Hepatic stellate cell (primary cell): Measurements from ENCODE around the gene CCNI2.
A peak's percentile ranks its signal among the peaks of the same experiment; 100 is the strongest.

ENCODE experiments used
- DNase-seq: peaks from one replicate; pipeline ENCODE4 v3.0.0; 2011; ENCODE audit warnings: low spot score

The CCNI2 gene

DNA sequence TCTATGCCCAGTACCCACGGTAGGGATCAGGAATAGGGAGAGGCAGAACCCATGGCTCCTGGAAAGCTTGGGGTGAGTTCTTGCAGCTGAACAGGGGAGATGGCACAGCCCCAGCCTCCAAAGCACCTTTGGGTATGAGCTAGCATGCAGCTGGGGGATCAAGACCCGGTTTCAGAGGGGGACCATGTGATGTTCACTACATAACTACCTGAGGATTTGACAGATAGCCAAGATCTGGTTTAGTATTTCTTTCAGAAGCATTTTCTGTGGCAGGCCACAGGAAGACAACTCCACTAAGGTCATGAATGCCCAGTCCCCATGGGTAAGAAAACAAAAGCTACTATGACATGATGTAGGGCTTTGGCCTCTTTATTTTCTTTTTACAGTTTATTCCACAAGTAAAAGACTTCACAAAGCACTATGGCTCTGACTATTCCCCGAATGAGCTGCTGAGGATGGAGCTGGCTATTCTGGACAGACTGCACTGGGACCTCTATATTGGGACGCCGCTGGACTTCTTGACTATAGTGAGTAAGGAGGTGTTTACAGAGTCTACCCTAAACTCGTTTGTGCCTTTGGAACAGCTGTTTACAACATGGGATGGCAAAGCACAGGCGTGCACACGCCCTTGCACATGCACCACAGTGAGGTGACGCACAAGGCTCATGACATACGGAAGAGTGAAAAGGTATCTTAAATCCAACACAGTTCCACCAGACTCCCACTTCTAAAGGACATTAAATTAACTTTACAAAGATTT lies 3.4 kb downstream of the CCNI2 start:
- DNase-seq, result no peak

GRCh38 chr5:132751444-132751843 lies 4.2 kb downstream of the CCNI2 start:
- peak; percentile 80 for DNase-seq

DNA sequence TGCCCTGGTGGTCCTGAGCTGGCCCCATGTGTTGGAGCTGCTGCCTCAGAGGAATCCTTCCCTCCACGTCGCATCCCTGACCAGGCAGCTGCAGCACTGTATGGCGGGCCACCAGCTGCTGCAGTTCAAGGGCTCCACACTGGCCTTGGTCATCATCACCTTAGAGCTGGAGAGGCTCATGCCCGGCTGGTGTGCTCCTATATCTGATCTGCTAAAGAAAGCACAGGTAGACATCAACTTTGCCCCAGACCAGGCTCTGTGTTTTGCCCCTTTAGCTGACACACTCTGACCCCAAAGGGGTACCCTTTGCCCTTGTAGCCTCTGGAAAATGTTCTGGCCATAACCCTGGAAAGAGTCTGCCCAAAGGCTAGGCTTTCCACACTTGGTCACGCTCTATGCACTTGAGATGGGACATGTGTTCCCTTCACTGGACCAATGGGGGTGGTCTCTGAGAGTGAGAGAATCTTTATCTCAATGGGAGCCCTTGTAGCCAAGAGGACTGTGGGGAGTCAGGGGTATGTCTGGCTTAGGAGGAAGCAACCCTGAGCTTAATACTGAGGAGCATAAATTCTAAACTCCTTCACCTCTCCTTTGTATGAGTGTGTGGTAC lies 4.8 kb downstream of the CCNI2 start:
- no peak for DNase-seq

- no peak for DNase-seq
Observed at GRCh38 chr5:132752581-132753125, 5.4 kb downstream of the CCNI2 start.

- peak; percentile 43 for DNase-seq
Observed at GRCh38 chr5:132753135-132753987, 6.1 kb downstream of the CCNI2 start.

DNA sequence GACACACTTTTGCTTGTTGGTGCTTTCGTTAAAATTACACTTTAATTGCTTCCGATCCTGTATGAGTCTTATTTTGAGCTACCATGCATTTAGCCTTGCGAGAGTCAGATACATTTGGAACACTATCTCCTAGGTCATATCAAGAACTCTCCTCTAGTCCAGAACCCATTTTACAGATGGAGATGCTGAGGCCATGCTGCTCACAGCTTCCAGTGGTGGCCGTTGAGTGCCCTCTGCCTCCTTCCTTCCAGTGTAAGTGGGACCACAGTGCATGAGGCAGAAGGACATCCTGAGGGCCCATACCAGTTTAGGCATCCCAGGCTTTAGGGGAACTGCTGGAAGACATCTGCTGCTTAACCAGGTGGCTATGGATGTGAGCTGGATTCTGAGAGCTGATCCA lies 6.9 kb downstream of the CCNI2 start:
- DNase-seq, result no peak

- no peak for DNase-seq
Observed at GRCh38 chr5:132754947-132755346, 7.7 kb downstream of the CCNI2 start.

GRCh38 chr5:132756542-132756941 lies 9.3 kb downstream of the CCNI2 start:
- no peak for DNase-seq

- DNase-seq, result no peak
Observed at GRCh38 chr5:132758451-132758850, 11.2 kb downstream of the CCNI2 start.

DNA sequence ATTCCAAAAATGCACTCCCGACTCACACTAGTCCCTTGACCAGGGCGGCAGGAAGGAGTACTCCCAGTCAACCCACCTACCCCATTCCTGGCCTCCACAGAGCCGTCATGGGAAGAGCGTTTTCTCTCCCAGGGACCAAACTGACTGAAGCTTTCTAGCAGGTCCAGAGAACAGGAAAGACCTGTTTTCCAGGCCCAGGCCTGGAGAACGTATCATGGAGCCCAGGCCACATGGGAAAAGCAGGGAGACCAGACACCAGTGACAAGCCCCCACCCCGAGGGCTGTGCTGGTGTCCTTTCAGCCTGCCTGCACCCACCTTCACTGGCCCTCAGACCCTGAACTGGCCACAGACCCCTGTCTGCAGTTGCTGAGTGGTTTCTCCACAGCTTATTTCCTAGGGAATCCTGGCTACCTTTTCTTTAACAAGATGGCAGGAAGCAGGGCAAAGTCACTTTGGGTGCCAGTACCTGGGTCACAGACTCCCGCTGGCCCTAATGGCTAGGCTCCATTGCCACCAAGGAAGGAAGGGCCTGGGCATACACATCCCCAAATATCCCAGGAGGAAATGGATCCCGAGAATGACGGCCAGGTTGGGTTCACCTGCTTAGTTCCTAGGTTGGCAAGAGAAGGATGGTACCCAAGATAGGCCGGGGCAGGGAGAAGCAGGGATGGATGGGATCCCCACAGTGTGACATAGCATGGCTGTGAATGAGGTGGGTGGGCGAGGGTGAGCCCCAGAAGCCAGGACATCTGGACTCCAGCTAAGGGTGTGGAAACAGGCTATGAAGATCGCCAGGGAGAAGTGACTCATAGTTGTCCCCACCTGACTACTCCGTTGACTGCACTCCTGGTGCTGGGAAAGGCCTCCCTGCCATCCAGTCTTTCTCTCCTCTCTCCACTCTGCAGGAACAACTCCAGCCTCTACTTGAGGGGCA lies 12.2 kb downstream of the CCNI2 start:
- DNase-seq, result no peak

GRCh38 chr5:132760049-132760420 lies 12.8 kb downstream of the CCNI2 start:
- DNase-seq, result no peak

DNA sequence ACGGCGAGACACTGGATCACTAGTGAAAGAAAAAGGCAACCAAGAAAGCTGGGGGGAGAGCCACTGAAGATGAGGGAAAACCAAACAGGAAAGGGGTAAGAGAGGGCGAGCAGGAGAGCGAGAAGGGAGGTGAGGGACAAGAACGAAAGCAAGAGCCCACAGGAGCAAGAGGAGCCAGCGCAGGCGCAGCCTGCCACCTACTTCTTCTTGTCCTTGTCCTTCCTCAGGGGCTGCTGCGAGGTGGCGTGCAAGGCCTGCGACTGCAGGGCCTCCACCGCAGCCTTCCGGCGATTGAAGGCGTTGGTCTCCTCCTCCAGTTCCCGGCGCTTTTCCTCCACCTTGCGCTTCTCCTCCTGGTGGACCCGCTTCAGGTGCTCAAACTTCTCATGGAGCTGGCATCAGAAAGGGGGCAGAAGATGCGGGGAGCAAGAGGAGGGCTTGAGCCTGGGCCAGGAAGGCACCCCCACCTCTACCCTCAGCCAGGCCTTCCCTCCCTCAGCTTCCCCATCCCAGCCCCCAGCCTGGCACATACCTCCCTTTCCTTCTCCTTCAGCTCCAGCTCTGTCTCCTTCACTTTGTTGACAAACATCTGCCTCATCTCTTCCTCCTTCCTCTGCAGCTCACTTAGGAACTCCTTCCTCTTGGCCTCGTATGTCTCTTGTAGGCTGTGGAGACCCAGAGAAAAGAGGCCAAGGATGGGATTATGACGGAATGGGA lies 13.5 kb downstream of the CCNI2 start:
- DNase-seq, result no peak

- DNase-seq, result no peak
Observed at GRCh38 chr5:132761321-132762240, 14.4 kb downstream of the CCNI2 start.

DNA sequence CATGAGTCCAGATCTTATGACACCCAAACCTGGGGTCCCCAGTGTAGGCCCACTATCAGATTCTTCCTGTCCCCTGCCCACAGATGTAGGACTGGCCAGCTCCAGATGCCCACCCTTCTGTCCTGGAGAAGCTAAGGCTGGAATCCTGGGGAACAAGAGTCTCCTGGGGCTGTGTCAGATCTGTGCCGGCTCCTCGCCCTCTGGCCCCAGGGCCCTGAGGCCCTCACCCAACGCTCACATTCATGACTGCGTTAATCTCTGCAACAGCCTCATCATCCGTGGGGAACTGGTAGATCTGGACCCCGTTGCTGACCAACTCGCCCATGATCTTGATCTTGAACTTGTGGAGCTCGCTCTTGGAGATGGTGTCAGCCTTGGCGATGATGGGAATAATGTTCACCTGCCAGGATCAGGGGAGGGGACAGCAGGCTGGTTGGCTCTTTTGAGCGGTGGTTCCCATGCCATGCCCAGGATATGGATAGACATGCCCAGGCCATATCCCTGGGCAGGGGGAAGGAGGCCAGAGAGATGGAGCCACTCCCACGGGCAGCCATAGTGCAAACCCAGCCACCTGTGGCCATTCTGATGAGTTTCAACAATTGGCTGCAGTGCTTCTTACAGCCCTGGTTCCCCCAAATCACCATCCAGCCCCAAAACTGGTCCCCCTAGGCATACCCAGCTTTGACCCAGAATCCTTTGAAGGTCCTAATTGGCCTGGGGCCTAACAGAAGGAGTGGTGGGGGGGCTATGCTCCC lies 15.2 kb downstream of the CCNI2 start:
- DNase-seq, result no peak

GRCh38 chr5:132763181-132764036 lies 16.2 kb downstream of the CCNI2 start:
- no peak for DNase-seq

GRCh38 chr5:132764051-132764450 lies 16.8 kb downstream of the CCNI2 start:
- DNase-seq, result no peak

DNA sequence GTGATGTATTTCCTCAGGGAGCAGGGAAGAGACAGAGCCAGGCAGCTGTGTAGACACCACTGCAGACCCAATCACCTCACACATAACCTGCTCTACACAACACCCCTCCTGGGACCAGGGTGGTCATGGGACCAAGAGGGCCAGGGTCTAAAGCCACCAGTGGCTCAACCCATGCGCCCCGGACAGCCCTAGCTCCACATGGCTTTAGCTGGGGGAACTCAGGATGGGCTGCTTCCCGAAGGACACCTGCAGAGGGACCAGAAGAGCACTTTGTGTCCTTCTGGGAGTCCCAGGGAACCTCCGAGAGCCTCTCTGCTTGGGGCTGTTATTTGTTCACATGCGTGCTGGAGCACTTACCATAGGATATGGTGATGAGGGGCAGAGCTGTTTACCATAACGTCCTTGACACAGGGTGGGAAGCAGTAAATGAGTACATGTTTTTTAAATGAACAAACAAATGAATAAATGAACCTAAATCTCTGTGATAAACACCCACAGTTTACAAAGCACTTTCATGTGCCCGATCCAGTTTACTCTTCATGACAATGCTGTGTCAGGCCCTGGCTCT lies 17.5 kb downstream of the CCNI2 start:
- DNase-seq, result no peak
